Neural progenitor cell (in vitro differentiated cells): ENCODE measurements around the gene ATG3.

Experiments
- EZH2 ChIP-seq: fragments of 200-600 bp; sonication (generic); IDR thresholded peaks from 2 replicates; pipeline ENCODE4 v1.6.1; 2017; ENCODE audit warnings: antibody characterized with exemption, mild to moderate bottlenecking, moderate library complexity
- TF ChIP-seq, protein P1 (sequence below): fragments of 200-600 bp; sonication (generic); IDR thresholded peaks from 2 replicates; pipeline ENCODE4 v1.5.1; 2017; ENCODE audit warnings: antibody characterized with exemption, mild to moderate bottlenecking

DNA sequence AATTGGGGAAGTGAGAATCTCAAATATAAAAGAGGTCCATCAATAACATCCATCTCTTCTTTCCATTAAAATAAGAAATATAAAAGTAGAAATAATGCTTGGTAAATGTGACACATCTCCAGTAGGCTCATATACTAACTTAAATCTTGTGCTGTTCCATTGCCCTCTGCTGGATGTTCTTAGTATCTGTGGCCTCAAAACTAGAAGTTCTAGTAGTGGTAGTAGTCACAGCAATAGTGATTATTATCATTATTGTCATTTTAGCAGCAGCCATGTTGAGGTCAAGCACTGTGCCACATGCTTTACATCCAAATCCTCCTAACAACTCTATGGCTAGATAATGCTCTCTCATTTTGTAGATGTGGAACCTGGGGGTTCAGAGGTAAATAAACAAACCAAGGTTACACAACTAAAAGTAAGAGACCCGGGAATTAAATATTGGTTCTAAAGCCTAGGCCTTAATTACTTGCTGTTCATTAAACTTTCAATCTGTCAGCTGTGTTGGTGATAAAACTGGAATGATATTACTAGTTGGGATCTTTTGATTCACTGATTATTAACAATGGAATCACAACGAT lies 42.2 kb downstream of the ATG3 start:
- TF ChIP-seq, protein P1, sequence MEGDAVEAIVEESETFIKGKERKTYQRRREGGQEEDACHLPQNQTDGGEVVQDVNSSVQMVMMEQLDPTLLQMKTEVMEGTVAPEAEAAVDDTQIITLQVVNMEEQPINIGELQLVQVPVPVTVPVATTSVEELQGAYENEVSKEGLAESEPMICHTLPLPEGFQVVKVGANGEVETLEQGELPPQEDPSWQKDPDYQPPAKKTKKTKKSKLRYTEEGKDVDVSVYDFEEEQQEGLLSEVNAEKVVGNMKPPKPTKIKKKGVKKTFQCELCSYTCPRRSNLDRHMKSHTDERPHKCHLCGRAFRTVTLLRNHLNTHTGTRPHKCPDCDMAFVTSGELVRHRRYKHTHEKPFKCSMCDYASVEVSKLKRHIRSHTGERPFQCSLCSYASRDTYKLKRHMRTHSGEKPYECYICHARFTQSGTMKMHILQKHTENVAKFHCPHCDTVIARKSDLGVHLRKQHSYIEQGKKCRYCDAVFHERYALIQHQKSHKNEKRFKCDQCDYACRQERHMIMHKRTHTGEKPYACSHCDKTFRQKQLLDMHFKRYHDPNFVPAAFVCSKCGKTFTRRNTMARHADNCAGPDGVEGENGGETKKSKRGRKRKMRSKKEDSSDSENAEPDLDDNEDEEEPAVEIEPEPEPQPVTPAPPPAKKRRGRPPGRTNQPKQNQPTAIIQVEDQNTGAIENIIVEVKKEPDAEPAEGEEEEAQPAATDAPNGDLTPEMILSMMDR: peak; percentile 81
- no peak for TF ChIP-seq EZH2
